ENCODE data around the gene IER2. TPM values are rescaled to one million over a fixed set of nuclear protein-coding genes. Genes with fewer than 3 reads are reported as not detected.
"Not testable (repeated sequence)": the region's sequence is repeated elsewhere in the genome, so short reads cannot be mapped to it uniquely, and the experiment has no call there.

The IER2 gene
- polyA plus RNA-seq, 2 donors, result 52.1 to 101 TPM

DNA sequence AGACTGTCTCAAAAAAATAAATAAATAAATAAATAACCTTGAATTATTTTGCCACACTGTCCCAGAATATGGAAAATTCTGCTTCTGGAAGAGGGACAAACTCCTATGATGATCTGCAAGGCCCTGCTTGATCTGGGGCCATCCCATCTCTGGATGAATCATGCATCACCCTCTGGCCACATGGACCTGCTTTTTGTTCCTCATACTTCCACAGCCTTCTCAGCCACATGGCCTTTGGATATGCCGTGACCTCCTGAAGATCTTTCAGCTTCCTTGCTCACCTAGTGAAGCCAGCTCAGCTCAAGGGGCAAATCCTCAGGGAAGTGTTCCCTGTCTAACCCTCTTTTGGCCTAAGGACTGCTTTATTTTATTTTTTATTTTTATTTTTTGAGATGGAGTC lies 10.3 kb downstream of the IER2 start:
- no peaks in the 10 kb centered on the region for H3K27me3 ChIP-seq (ENCODE audit: control insufficient read depth in 1 of 2, insufficient read depth in 2 of 2, low read length in 2 of 2)
- peaks cover 6 to 14% of the 10 kb centered on the region in 2 donors for H3K4me1 ChIP-seq (ENCODE audit: control insufficient read depth in 2 of 2, insufficient read depth in 2 of 2, low read length in 1 of 2)
- H3K9me3 ChIP-seq (ENCODE audit: control insufficient read depth in 2 of 2, insufficient read depth in 1 of 2, low read depth in 1 of 2, low read length in 1 of 2), result no peaks in the 10 kb centered on the region
- H3K27ac ChIP-seq (ENCODE audit: low read depth in 2 of 2, low read length in 1 of 2), result peak overlapping the region in 1 of 2 donors; percentile 6
- H3K4me3 ChIP-seq (ENCODE audit: low read depth in 1 of 2, low read length in 2 of 2), result no peak overlapping the region
- WGBS, 2 donors, result 58 to 63% methylated on average over 1 of the region's 1 CpG
- H3K36me3 ChIP-seq (ENCODE audit: control insufficient read depth in 2 of 2, insufficient read depth in 2 of 2, low read length in 1 of 2), result no peaks in the 10 kb centered on the region

DNA sequence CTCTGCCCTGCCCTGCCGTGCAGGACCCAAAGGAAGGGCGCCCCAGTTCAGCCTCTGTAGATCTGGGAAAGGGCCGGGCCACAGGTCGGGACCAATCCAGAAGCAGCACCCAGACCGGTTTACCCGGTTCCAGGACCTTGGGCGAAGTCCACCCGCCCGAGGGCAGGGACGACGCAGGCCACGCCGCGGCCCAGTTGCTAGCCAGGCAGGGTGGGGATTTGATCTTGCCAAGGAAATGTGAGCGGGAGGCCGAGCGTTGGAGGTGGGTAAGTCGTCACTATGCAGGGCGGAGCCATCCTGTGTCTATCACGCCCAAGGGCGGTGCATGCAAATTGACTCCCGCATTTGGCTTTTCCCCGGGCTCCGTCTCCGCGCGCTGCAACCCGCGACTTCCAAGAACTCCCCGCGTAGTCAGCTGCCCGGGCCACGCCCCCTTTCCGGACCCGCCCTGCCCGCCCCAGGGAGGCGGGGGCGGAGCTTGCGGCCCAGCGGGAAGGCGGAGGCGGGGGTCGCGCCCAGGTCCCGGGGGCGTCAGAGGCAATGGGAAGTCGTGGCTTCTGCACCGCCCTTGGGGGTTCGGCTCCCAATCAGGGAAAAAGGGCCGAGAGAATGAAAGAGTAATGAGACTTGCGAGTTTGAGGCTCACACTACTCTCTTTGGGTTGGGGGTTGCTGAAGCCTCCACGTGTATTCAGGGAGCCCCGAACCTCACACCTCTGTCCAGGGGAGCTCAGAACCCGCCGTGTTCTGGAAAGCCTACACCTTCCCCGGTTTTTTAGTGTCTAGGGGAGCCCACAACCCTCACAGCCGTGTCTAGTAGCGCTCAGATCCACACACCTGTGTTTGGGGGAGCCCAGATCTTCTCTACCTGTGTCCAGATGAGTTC lies 12.8 kb downstream of the IER2 start:
- no peaks in the 10 kb centered on the region for H3K9me3 ChIP-seq (ENCODE audit: control insufficient read depth in 2 of 2, insufficient read depth in 1 of 2, low read depth in 1 of 2, low read length in 1 of 2)
- H3K4me3 ChIP-seq (ENCODE audit: low read depth in 1 of 2, low read length in 2 of 2), result peak overlapping the region; percentile 34 to 35
- peaks cover 6 to 12% of the 10 kb centered on the region in 2 donors for H3K4me1 ChIP-seq (ENCODE audit: control insufficient read depth in 2 of 2, insufficient read depth in 2 of 2, low read length in 1 of 2)
- no peaks in the 10 kb centered on the region for H3K36me3 ChIP-seq (ENCODE audit: control insufficient read depth in 2 of 2, insufficient read depth in 2 of 2, low read length in 1 of 2)
- WGBS, 2 donors, result 1 to 2% methylated on average over 57 to 58 of the region's 58 CpGs
- peak overlapping the region; percentile 96 to 97 for H3K27ac ChIP-seq (ENCODE audit: low read depth in 2 of 2, low read length in 1 of 2)
- no peaks in the 10 kb centered on the region for H3K27me3 ChIP-seq (ENCODE audit: control insufficient read depth in 1 of 2, insufficient read depth in 2 of 2, low read length in 2 of 2)

DNA sequence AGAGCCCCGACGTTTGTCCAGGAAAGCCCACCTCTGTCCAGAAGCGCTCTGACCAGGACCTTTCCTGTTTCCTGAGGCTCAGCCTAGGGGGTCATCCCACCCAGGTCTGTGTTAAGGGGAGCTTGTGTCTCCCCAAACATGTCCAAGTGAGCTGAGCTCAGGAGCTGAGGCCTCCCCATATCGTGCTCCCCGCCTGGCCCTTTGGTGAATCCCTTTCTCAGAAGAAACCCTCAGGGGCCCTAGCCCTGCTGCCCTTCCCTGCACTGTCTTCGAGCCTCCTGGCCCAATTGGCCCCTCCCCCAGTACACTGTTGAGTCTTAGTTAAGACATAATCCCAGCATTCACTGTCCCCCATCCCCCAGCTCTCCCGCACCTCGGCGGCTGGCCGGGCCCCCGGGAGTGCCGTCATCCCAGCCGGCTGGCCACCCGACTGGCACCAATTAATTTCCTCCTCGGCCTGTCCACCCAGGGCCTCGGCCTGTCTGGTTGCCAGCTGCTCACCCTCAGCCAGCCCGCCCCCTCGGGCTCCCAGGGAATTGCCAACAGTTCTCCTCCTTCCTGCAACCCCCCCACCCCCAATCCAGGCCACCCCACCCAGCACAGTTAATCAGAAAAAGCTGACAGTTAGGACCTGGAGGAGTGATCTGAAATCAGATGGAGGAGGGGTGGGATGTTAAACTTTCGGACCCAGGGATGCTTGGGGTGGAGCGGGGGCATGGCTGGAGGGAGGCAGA lies 13.6 kb downstream of the IER2 start:
- 9 to 11% methylated on average over 20 of the region's 20 CpGs for WGBS, 2 donors
- H3K27me3 ChIP-seq (ENCODE audit: control insufficient read depth in 1 of 2, insufficient read depth in 2 of 2, low read length in 2 of 2), result no peaks in the 10 kb centered on the region
- peak overlapping the region; percentile 96 to 97 for H3K27ac ChIP-seq (ENCODE audit: low read depth in 2 of 2, low read length in 1 of 2)
- peak overlapping the region; percentile 1 to 30 for H3K4me3 ChIP-seq (ENCODE audit: low read depth in 1 of 2, low read length in 2 of 2)
- H3K9me3 ChIP-seq (ENCODE audit: control insufficient read depth in 2 of 2, insufficient read depth in 1 of 2, low read depth in 1 of 2, low read length in 1 of 2), result no peaks in the 10 kb centered on the region
- no peaks in the 10 kb centered on the region for H3K36me3 ChIP-seq (ENCODE audit: control insufficient read depth in 2 of 2, insufficient read depth in 2 of 2, low read length in 1 of 2)
- peaks cover 6 to 12% of the 10 kb centered on the region in 2 donors for H3K4me1 ChIP-seq (ENCODE audit: control insufficient read depth in 2 of 2, insufficient read depth in 2 of 2, low read length in 1 of 2)

DNA sequence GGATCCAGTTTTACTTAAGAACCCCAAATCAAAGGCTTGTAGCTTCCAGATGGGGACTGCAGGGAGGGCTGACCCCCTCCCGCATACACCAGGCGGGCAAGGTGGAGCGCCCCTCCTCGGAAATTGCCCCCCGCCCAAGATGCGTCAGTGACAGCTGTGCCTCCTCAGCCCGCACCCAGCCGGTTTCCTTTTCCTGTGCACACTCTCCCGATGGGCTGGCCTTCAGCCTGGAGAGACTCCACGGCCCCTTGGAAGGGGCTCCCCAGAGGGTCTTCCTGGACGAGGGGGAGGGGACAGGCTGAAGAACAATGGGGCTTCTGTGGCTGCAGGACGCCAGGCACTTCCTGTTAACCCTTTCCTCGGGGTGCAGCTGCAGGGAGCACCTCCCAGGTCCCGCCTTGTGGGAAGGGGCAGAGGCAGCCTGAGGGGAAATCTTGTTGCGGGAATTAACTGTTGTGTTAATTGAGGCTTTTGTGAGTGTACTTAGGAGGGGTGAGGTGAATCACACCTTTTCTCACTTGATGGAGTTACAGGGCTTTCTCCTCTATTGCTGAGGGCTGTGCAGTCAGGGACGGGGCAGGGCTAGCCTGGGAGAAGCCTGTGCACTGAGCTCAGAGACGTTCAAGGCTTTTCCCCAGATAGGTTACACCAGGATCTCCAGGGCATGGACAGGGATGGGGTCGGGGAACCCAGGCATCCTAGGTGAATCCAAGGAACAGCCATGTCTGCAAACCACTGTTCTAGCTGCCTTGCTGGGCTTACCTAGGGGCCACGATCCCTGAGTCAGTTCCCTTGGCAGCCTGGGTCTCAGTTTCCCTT lies 14.3 kb downstream of the IER2 start:
- 9 to 11% methylated on average over 19 of the region's 19 CpGs for WGBS, 2 donors
- peak overlapping the region; percentile 96 to 97 for H3K27ac ChIP-seq (ENCODE audit: low read depth in 2 of 2, low read length in 1 of 2)
- H3K9me3 ChIP-seq (ENCODE audit: control insufficient read depth in 2 of 2, insufficient read depth in 1 of 2, low read depth in 1 of 2, low read length in 1 of 2), result no peaks in the 10 kb centered on the region
- peak overlapping the region; percentile 1 to 20 for H3K4me3 ChIP-seq (ENCODE audit: low read depth in 1 of 2, low read length in 2 of 2)
- H3K4me1 ChIP-seq (ENCODE audit: control insufficient read depth in 2 of 2, insufficient read depth in 2 of 2, low read length in 1 of 2), result peaks cover 11 to 13% of the 10 kb centered on the region in 2 donors
- no peaks in the 10 kb centered on the region for H3K27me3 ChIP-seq (ENCODE audit: control insufficient read depth in 1 of 2, insufficient read depth in 2 of 2, low read length in 2 of 2)
- H3K36me3 ChIP-seq (ENCODE audit: control insufficient read depth in 2 of 2, insufficient read depth in 2 of 2, low read length in 1 of 2), result no peaks in the 10 kb centered on the region

DNA sequence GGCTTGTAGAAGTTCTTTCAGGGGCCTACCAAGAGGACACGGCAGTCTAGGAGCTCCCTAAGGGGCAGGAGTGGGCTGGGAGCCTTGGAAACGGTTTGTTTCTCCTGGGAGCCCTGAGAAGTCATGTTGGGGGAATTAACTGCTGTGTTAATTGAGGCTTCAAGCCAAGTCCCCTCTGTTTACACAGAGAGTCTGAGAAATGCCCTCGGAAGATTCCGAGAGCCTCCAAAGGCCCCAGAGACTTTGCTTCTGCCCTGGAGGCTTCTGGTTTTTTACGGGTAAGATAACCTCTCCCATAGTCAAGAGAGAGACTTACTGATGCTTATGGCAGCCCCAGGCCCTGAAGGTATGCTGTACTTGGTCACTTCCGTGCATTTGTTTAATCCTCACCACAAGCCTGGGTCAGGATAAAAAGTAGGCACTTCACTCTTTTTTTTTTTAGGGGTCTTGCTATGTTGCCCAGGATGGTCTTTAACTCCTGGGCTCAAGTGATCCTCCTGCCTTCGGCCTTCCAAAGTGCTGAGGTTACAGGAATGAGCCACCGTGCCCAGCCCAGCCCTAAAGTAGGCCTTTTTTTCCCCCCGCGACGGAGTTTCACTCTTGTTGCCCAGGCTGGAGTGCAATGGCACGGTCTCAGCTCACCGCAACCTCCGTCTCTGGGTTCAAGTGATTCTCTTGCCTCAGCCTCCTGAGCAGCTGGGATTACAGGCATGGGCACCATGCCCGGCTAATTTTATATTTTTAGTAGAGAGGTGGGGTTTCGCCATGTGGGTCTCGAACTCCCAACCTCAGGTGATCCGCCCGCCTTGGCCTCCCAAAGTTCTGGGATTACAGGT lies 15.2 kb downstream of the IER2 start:
- no peaks in the 10 kb centered on the region for H3K27me3 ChIP-seq (ENCODE audit: control insufficient read depth in 1 of 2, insufficient read depth in 2 of 2, low read length in 2 of 2)
- H3K4me1 ChIP-seq (ENCODE audit: control insufficient read depth in 2 of 2, insufficient read depth in 2 of 2, low read length in 1 of 2), result peaks cover 11 to 15% of the 10 kb centered on the region in 2 donors
- peak overlapping the region; percentile 96 to 97 for H3K27ac ChIP-seq (ENCODE audit: low read depth in 2 of 2, low read length in 1 of 2)
- WGBS, 2 donors, result 72 to 75% methylated on average over 19 of the region's 19 CpGs
- H3K36me3 ChIP-seq (ENCODE audit: control insufficient read depth in 2 of 2, insufficient read depth in 2 of 2, low read length in 1 of 2), result no peaks in the 10 kb centered on the region
- H3K4me3 ChIP-seq (ENCODE audit: low read depth in 1 of 2, low read length in 2 of 2), result no peak overlapping the region
- no peaks in the 10 kb centered on the region for H3K9me3 ChIP-seq (ENCODE audit: control insufficient read depth in 2 of 2, insufficient read depth in 1 of 2, low read depth in 1 of 2, low read length in 1 of 2)

GRCh38 chr19:13166151-13166550 lies 15.9 kb downstream of the IER2 start:
- not testable (repeated sequence) for H3K36me3 ChIP-seq (ENCODE audit: control insufficient read depth in 2 of 2, insufficient read depth in 2 of 2, low read length in 1 of 2); H3K9me3 ChIP-seq (ENCODE audit: control insufficient read depth in 2 of 2, insufficient read depth in 1 of 2, low read depth in 1 of 2, low read length in 1 of 2); H3K27me3 ChIP-seq (ENCODE audit: control insufficient read depth in 1 of 2, insufficient read depth in 2 of 2, low read length in 2 of 2); H3K4me3 ChIP-seq (ENCODE audit: low read depth in 1 of 2, low read length in 2 of 2)
- Histone ChIP-seq H3K4me1 (ENCODE audit: control insufficient read depth in 2 of 2, insufficient read depth in 2 of 2, low read length in 1 of 2) (peaks cover 11 to 15% of the 10 kb centered on the region in 2 donors), H3K27ac (ENCODE audit: low read depth in 2 of 2, low read length in 1 of 2) (peak overlapping the region in 1 of 2 donors; percentile 17)
- WGBS, 2 donors, result 94 to 97% methylated on average over 3 of the region's 3 CpGs

DNA sequence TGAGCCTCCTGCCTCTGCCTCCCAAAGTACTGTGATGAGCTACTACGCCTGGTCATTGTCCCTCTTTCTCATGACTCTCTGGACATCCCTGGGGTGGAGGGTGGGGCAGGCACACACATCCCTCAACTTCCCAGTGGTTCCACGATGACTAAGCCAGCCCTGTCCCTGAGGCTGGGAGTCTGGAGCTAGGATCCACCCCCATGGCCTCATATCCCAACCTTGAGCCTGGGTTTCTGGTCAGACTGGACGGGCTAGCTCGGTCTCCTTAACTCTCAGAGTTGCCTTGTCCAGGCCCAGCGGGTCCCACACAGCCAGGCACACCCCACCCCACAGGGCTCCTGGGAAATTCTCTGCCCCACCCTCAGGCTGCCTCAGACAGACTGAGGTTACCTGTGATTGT lies 19.6 kb downstream of the IER2 start:
- peak overlapping the region; percentile 76 to 98 for H3K27ac ChIP-seq (ENCODE audit: low read depth in 2 of 2, low read length in 1 of 2)
- no peaks in the 10 kb centered on the region for H3K27me3 ChIP-seq (ENCODE audit: control insufficient read depth in 1 of 2, insufficient read depth in 2 of 2, low read length in 2 of 2)
- H3K4me1 ChIP-seq (ENCODE audit: control insufficient read depth in 2 of 2, insufficient read depth in 2 of 2, low read length in 1 of 2), result peaks cover 11 to 19% of the 10 kb centered on the region in 2 donors
- 50 to 56% methylated on average over 5 of the region's 5 CpGs for WGBS, 2 donors
- no peak overlapping the region for H3K4me3 ChIP-seq (ENCODE audit: low read depth in 1 of 2, low read length in 2 of 2)
- no peaks in the 10 kb centered on the region for H3K36me3 ChIP-seq (ENCODE audit: control insufficient read depth in 2 of 2, insufficient read depth in 2 of 2, low read length in 1 of 2)
- no peaks in the 10 kb centered on the region for H3K9me3 ChIP-seq (ENCODE audit: control insufficient read depth in 2 of 2, insufficient read depth in 1 of 2, low read depth in 1 of 2, low read length in 1 of 2)

GRCh38 chr19:13171146-13171545 lies 20.9 kb downstream of the IER2 start:
- H3K36me3 ChIP-seq (ENCODE audit: control insufficient read depth in 2 of 2, insufficient read depth in 2 of 2, low read length in 1 of 2), result no peaks in the 10 kb centered on the region
- no peak overlapping the region for H3K4me3 ChIP-seq (ENCODE audit: low read depth in 1 of 2, low read length in 2 of 2)
- no peaks in the 10 kb centered on the region for H3K27me3 ChIP-seq (ENCODE audit: control insufficient read depth in 1 of 2, insufficient read depth in 2 of 2, low read length in 2 of 2)
- H3K9me3 ChIP-seq (ENCODE audit: control insufficient read depth in 2 of 2, insufficient read depth in 1 of 2, low read depth in 1 of 2, low read length in 1 of 2), result no peaks in the 10 kb centered on the region
- peak overlapping the region; percentile 80 to 93 for H3K27ac ChIP-seq (ENCODE audit: low read depth in 2 of 2, low read length in 1 of 2)
- peaks cover 9 to 15% of the 10 kb centered on the region in 2 donors for H3K4me1 ChIP-seq (ENCODE audit: control insufficient read depth in 2 of 2, insufficient read depth in 2 of 2, low read length in 1 of 2)
- WGBS, 2 donors, result 65 to 80% methylated on average over 7 of the region's 7 CpGs
